ENCODE results near the gene DYNLRB2. TPM values are rescaled to one million over a fixed set of nuclear protein-coding genes. Genes with fewer than 3 reads are reported as not detected.

Gene DYNLRB2
- total RNA-seq, 2 experiments from 2014 or later: 0.31 TPM; not detected in 1

- no peaks in the 10 kb centered on the region for H3K9me3 Mint-ChIP-seq
- no peak for TF ChIP-seq CTCF (IDR thresholded peaks at IDR 0.05)
- DNase-seq (no peak), ATAC-seq (ENCODE audit: poor library complexity) (no peak)
- no peaks in the 10 kb centered on the region for H3K9me3 ChIP-seq (ENCODE audit: control insufficient read depth in 1 of 2, insufficient read depth in 1 of 2, low read length in 2 of 2)
- no peaks in the 10 kb centered on the region for H3K4me1 Mint-ChIP-seq (ENCODE audit: low read depth)
- ChIA-PET POLR2A (no interaction called here), CTCF (no interaction called here)
- no peak overlapping the region for H3K27ac Mint-ChIP-seq
- no peaks in the 10 kb centered on the region for H3K27me3 ChIP-seq (ENCODE audit: control insufficient read depth in 1 of 2, insufficient read depth in 2 of 2, low read length in 2 of 2)
- H3K4me3 Mint-ChIP-seq: no peak overlapping the region
- H3K27me3 Mint-ChIP-seq: no peaks in the 10 kb centered on the region
- H3K4me1 ChIP-seq (ENCODE audit: insufficient read depth, low read length): no peaks in the 10 kb centered on the region
- intact Hi-C loops (cut with DNase I, micrococcal nuclease): loop anchor here in 1 of 2 experiments (10.0 kb wide), 2 partner anchors 458 to 898 kb away; partner anchors contain the start of genes CENPN, CMC2 and CMIP
- H3K36me3 Mint-ChIP-seq (ENCODE audit: low read depth): no peaks in the 10 kb centered on the region
- no peak overlapping the region for H3K4me3 ChIP-seq (ENCODE audit: low read length)
- no peak overlapping the region for H3K27ac ChIP-seq (ENCODE audit: low read depth in 1 of 2, low read length in 2 of 2)
- H3K36me3 ChIP-seq (ENCODE audit: insufficient read depth, low read length): no peaks in the 10 kb centered on the region
These were observed 6.4 kb downstream of the DYNLRB2 start for GRCh38 chr16:80547145-80547544.

- Histone ChIP-seq H3K9me3 (ENCODE audit: control insufficient read depth in 1 of 2, insufficient read depth in 1 of 2, low read length in 2 of 2) (no peaks in the 10 kb centered on the region), H3K36me3 (ENCODE audit: insufficient read depth, low read length) (no peaks in the 10 kb centered on the region), H3K27me3 (ENCODE audit: control insufficient read depth in 1 of 2, insufficient read depth in 2 of 2, low read length in 2 of 2) (no peaks in the 10 kb centered on the region), H3K4me1 (ENCODE audit: insufficient read depth, low read length) (no peaks in the 10 kb centered on the region), H3K27ac (ENCODE audit: low read depth in 1 of 2, low read length in 2 of 2) (no peak overlapping the region), H3K4me3 (ENCODE audit: low read length) (no peak overlapping the region)
- intact Hi-C loops (cut with DNase I, micrococcal nuclease): no loop called here
- Mint-ChIP-seq H3K4me3 (no peak overlapping the region), H3K36me3 (ENCODE audit: low read depth) (no peaks in the 10 kb centered on the region), H3K27me3 (no peaks in the 10 kb centered on the region), H3K27ac (no peak overlapping the region), H3K4me1 (ENCODE audit: low read depth) (peaks cover 10% of the 10 kb centered on the region), H3K9me3 (no peaks in the 10 kb centered on the region)
- DNase-seq (no peak), ATAC-seq (ENCODE audit: poor library complexity) (no peak)
- ChIA-PET POLR2A (interaction anchor here (1.5 kb wide), 1 partner anchor 28 kb away, joined by 3 read pairs; no protein-coding TSS in a partner anchor), CTCF (no interaction called here)
- no peak for TF ChIP-seq CTCF (IDR thresholded peaks at IDR 0.05)
These were observed 11.5 kb downstream of the DYNLRB2 start for GRCh38 chr16:80552277-80552676.

GRCh38 chr16:80554033-80554432 is 13.2 kb downstream of the DYNLRB2 start:
- no peaks in the 10 kb centered on the region for H3K27me3 ChIP-seq (ENCODE audit: control insufficient read depth in 1 of 2, insufficient read depth in 2 of 2, low read length in 2 of 2)
- no peak for DNase-seq
- H3K27me3 Mint-ChIP-seq: no peaks in the 10 kb centered on the region
- no peaks in the 10 kb centered on the region for H3K9me3 Mint-ChIP-seq
- peaks cover 10% of the 10 kb centered on the region for H3K4me1 Mint-ChIP-seq (ENCODE audit: low read depth)
- no peak for TF ChIP-seq CTCF (IDR thresholded peaks at IDR 0.05)
- intact Hi-C loops (cut with DNase I, micrococcal nuclease): no loop called here
- ChIA-PET POLR2A (no interaction called here), CTCF (no interaction called here)
- H3K4me1 ChIP-seq (ENCODE audit: insufficient read depth, low read length): no peaks in the 10 kb centered on the region
- no peaks in the 10 kb centered on the region for H3K9me3 ChIP-seq (ENCODE audit: control insufficient read depth in 1 of 2, insufficient read depth in 1 of 2, low read length in 2 of 2)
- no peak overlapping the region for H3K4me3 ChIP-seq (ENCODE audit: low read length)
- H3K27ac Mint-ChIP-seq: no peak overlapping the region
- no peak for ATAC-seq (ENCODE audit: poor library complexity)
- no peaks in the 10 kb centered on the region for H3K36me3 ChIP-seq (ENCODE audit: insufficient read depth, low read length)
- H3K36me3 Mint-ChIP-seq (ENCODE audit: low read depth): no peaks in the 10 kb centered on the region
- H3K27ac ChIP-seq (ENCODE audit: low read depth in 1 of 2, low read length in 2 of 2): no peak overlapping the region
- no peak overlapping the region for H3K4me3 Mint-ChIP-seq
